Body of pancreas (tissue), 4 donors: Measurements from ENCODE around the gene HIKESHI. TPM values are rescaled to one million over a fixed set of nuclear protein-coding genes. Genes with fewer than 3 reads are reported as not detected.

ENCODE experiments used
- ATAC-seq: fragments of 150-250 bp; one replicate; pipeline ENCODE4 v1.9.1; 2016
- DNase-seq, 4 donors: peaks; one replicate each; pipeline ENCODE4 v3.0.0-alpha.2; 2019
- H3K27ac ChIP-seq, 4 donors: fragments of 200-600 bp; sonication (generic); 1 replicate in 3 of 4; 2 replicates in 1 of 4; pipeline versions ENCODE4 v1.5.1 to v1.6.1; 2016 to 2019; ENCODE audit warnings: mild to moderate bottlenecking in 1 of 4, mixed read lengths in 1 of 4, moderate library complexity in 1 of 4
- H3K27me3 ChIP-seq, 2 donors: fragments of 200-600 bp; sonication (generic); one replicate each; pipeline ENCODE4 v1.6.0; 2016; ENCODE audit warnings: mild to moderate bottlenecking in 1 of 2
- H3K36me3 ChIP-seq, 2 donors: fragments of 200-600 bp; sonication (generic); replicated peaks in 1 of 2; 2 replicates each; pipeline ENCODE4 v1.5.1; 2016; ENCODE audit warnings: low read depth in 2 of 2; ENCODE audit not compliant: insufficient read depth in 1 of 2
- H3K4me1 ChIP-seq: fragments of 200-600 bp; sonication (generic); one replicate; pipeline ENCODE4 v1.6.0; 2016
- H3K4me3 ChIP-seq, 2 donors: fragments of 200-600 bp; sonication (generic); 1 replicate in 1 of 2; 2 replicates in 1 of 2; pipeline ENCODE4 v1.5.1; 2016 to 2019
- H3K9me3 ChIP-seq, 3 donors: fragments of 200-600 bp; sonication (generic); 1 replicate in 2 of 3; 2 replicates in 1 of 3; pipeline ENCODE4 v1.5.1; 2016
- POLR2A ChIP-seq, 3 donors: fragments of 450-650 bp; IDR thresholded peaks; one replicate each; pipeline ENCODE4 v1.6.1; 2016; ENCODE audit warnings: antibody characterized with exemption in 3 of 3, mild to moderate bottlenecking in 2 of 3
- WGBS, 2 donors: methylation state at CpG; one replicate each; pipeline ENCODE4 v1.1.5; 2017; 5-methylcytosine and 5-hydroxymethylcytosine counted together
- intact Hi-C: fragments of 100-400 bp; cut with DNase I; formaldehyde crosslinking; loops from one replicate; pipeline ENCODE4 v1.15.1; 2023
- total RNA-seq, 2 donors: library from RNA; depleted of rRNA; stranded (reverse); fragments of >200 nt; gene quantifications; one replicate each; pipeline ENCODE4 v1.1.0, GENCODE V29; 2016
- TF ChIP-seq, protein P1 (sequence below), 7 experiments: fragments of 450-650 bp in 4 of 7; fragments of 200-600 bp in 3 of 7; sonication (generic) in 3 of 7; IDR thresholded peaks; one replicate each; pipeline ENCODE4 v1.5.1; 2016 to 2019; ENCODE audit warnings: antibody characterized with exemption in 7 of 7

HIKESHI gene
- total RNA-seq, 2 donors from 2014 or later: 9.2 to 18.9 TPM

DNA sequence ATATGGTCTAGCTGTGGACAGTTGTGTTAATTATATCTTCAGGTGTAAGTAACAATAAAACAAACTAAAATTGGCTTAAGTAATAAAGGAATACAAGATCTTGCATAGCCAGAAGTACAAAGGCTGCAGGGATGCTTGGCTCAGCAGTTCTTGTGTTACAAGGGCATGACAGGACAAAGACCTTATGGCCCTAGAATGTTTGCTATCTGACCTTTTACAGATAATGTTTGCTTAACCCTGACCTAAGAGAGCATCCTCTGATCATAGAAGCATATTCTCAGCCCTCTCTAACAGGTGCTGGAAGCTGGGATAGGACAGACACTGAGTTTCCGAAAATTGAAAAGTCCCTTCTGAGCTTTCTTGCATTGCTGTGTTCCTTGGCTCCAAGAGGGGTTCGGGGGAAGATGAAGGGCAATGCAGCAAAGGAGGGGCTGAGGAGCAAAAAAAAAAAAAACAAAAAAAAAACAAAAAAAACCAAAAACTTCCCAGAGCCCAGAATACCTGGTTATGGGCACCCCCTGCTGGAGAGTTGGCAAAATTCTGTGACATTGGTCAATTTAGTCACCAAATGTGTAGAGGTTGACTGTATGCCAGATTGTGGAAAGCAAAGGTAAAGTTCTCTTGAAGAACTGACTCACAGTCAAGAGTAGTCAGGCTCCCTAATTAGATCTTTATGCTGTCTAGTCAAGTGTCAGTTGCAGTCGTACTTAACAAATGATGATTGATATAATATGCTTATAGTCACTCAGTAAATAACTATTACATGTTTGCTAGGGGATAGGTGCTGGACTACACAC, 10.4 kb upstream of the HIKESHI start:
- Histone ChIP-seq H3K27me3 (no peaks in the 10 kb centered on the region), H3K4me1 (no peaks in the 10 kb centered on the region), H3K27ac (no peak overlapping the region), H3K36me3 (no peaks in the 10 kb centered on the region), H3K4me3 (no peak overlapping the region), H3K9me3 (no peaks in the 10 kb centered on the region)
- WGBS, 2 donors: 27 to 28% methylated on average over 3 of the region's 3 CpGs
- peak; percentile 54 to 77 (median 72) for DNase-seq
- ATAC-seq: peak; percentile 83
- intact Hi-C loops: no loop called here
- TF ChIP-seq POLR2A (IDR thresholded peaks at IDR 0.05): no peak
- TF ChIP-seq, protein P1, sequence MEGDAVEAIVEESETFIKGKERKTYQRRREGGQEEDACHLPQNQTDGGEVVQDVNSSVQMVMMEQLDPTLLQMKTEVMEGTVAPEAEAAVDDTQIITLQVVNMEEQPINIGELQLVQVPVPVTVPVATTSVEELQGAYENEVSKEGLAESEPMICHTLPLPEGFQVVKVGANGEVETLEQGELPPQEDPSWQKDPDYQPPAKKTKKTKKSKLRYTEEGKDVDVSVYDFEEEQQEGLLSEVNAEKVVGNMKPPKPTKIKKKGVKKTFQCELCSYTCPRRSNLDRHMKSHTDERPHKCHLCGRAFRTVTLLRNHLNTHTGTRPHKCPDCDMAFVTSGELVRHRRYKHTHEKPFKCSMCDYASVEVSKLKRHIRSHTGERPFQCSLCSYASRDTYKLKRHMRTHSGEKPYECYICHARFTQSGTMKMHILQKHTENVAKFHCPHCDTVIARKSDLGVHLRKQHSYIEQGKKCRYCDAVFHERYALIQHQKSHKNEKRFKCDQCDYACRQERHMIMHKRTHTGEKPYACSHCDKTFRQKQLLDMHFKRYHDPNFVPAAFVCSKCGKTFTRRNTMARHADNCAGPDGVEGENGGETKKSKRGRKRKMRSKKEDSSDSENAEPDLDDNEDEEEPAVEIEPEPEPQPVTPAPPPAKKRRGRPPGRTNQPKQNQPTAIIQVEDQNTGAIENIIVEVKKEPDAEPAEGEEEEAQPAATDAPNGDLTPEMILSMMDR (IDR thresholded peaks at IDR 0.05): peak; percentile 32 to 86 (median 66)

DNA sequence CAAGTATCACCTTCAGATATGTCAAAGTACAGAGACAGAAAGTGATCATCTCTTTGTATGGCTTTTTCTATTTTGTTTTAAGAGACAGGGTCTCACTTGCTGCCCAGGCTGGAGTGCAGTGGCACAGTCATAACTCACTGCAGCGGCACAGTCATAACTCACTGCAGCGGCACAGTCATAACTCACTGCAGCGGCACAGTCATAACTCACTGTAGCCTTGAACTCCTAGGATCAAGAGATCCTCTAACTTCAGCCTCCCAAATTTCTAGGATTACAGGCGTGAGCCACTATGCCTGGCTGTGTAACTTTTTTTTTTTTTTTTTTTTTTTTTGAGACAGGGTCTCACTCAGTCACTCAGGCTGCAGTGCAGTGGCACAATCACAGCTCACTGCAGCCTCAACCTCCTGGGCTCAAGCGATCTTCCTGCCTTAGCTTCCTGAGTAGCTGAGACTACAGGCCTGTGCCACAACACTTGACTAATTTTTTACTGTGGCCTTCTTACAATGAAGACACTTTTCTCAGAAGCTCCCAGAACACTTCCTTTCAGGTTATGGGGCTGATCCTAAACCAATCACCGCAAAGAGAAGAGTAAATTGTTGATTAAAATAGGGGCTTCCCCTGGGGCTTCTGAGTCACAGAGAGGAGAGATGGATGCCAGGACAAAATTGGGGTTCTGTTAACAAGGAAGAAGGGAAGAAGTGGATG, 9.0 kb upstream of the HIKESHI start:
- H3K4me1 ChIP-seq: no peaks in the 10 kb centered on the region
- H3K9me3 ChIP-seq: no peaks in the 10 kb centered on the region
- no peaks in the 10 kb centered on the region for H3K36me3 ChIP-seq
- no peak overlapping the region for H3K27ac ChIP-seq
- intact Hi-C loops: no loop called here
- no peaks in the 10 kb centered on the region for H3K27me3 ChIP-seq
- DNase-seq: no peak
- WGBS, 2 donors: 83 to 89% methylated on average over 6 of the region's 6 CpGs
- no peak for ATAC-seq
- H3K4me3 ChIP-seq: no peak overlapping the region
- TF ChIP-seq, protein P1 (IDR thresholded peaks at IDR 0.05): no peak
- TF ChIP-seq POLR2A (IDR thresholded peaks at IDR 0.05): no peak

DNA sequence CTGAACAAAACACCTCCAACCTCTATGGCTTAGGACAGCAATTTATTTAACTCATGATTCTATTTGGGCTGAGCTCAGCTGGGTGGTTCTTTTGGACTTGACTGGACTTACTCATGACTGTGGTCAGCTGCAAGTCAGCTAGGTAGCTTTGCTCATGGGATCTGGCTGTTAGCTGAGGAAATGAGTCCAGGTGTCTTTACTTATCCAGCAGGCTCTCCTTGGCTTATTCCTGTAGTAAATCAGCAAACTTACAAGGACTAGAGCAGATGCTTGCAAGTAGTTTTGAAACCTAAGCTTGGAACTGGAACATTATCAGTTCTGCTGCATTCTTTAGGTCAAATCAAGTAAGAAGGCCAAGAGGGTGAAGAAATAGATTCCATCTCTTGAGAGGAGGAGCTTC, 8.0 kb upstream of the HIKESHI start:
- H3K9me3 ChIP-seq: no peaks in the 10 kb centered on the region
- no peak for TF ChIP-seq POLR2A (IDR thresholded peaks at IDR 0.05)
- TF ChIP-seq, protein P1 (IDR thresholded peaks at IDR 0.05): no peak
- H3K36me3 ChIP-seq: no peaks in the 10 kb centered on the region
- H3K27me3 ChIP-seq: no peaks in the 10 kb centered on the region
- no peak overlapping the region for H3K27ac ChIP-seq
- intact Hi-C loops: no loop called here
- ATAC-seq: no peak
- no peak for DNase-seq
- H3K4me1 ChIP-seq: no peaks in the 10 kb centered on the region
- H3K4me3 ChIP-seq: no peak overlapping the region

DNA sequence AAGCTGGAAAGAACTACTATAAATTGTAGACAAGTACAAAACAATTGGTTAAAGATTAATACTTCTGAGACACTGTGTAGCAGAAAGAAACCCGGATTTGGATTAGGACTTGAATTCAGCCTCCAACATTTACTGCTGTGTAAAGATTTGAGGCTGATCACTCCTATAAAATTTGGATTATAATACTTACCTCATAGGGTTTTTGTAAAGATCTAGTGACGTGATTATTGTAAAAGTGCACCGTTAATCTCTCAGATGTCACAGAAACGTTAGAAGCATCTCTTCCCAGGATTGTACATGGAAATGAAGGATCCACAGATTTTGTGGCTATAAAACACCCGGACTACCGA, 323 bp upstream of the HIKESHI start:
- ATAC-seq: no peak

More for the DNA sequence above, 323 bp upstream of the HIKESHI start:
- Histone ChIP-seq H3K4me1 (peaks cover 13% of the 10 kb centered on the region), H3K4me3 (peak overlapping the region in 1 of 2 donors; percentile 93), H3K27me3 (no peaks in the 10 kb centered on the region), H3K27ac (peak overlapping the region in 2 of 4 donors; percentile 85), H3K9me3 (no peaks in the 10 kb centered on the region), H3K36me3 (no peaks in the 10 kb centered on the region)
- 2 to 4% methylated on average over 6 of the region's 6 CpGs for WGBS, 2 donors
- DNase-seq: no peak
- intact Hi-C loops: no loop called here
- TF ChIP-seq POLR2A (IDR thresholded peaks at IDR 0.05): no peak
- TF ChIP-seq, protein P1 (IDR thresholded peaks at IDR 0.05): no peak
